HG03045 (cell line): ENCODE measurements around the gene PSMG2.
"Not testable (repeated sequence)": the region's sequence is repeated elsewhere in the genome, so short reads cannot be mapped to it uniquely, and the experiment has no call there.

ENCODE experiments used
- ATAC-seq: cut with Tn5 transposase; IDR thresholded peaks from one replicate; pipeline ENCODE4 v1.9.1; 2021; ENCODE audit warnings: mild to moderate bottlenecking, moderate library complexity; ENCODE audit not compliant: unreplicated experiment

PSMG2 gene

GRCh38 chr18:12721495-12722275 lies 18.8 kb downstream of the PSMG2 start:
- ATAC-seq: no peak

- ATAC-seq: no peak
These were observed 19.9 kb downstream of the PSMG2 start for GRCh38 chr18:12722731-12723130.

GRCh38 chr18:12726331-12726730 lies 23.5 kb downstream of the PSMG2 start:
- ATAC-seq: no peak

- no peak for ATAC-seq
These were observed 24.1 kb downstream of the PSMG2 start for GRCh38 chr18:12726774-12727550.

GRCh38 chr18:12737243-12737902 lies 34.5 kb downstream of the PSMG2 start:
- no peak for ATAC-seq

- no peak for ATAC-seq
These were observed 38.5 kb downstream of the PSMG2 start for GRCh38 chr18:12741351-12741750.

GRCh38 chr18:12742453-12742852 lies 39.6 kb downstream of the PSMG2 start:
- no peak for ATAC-seq

GRCh38 chr18:12744103-12744502 lies 41.3 kb downstream of the PSMG2 start:
- no peak for ATAC-seq

GRCh38 chr18:12745095-12745795 lies 42.4 kb downstream of the PSMG2 start:
- no peak for ATAC-seq

GRCh38 chr18:12747530-12748315 lies 44.9 kb downstream of the PSMG2 start:
- ATAC-seq: no peak

GRCh38 chr18:12748671-12749070 lies 45.8 kb downstream of the PSMG2 start:
- no peak for ATAC-seq

GRCh38 chr18:12749121-12749520 lies 46.3 kb downstream of the PSMG2 start:
- ATAC-seq: no peak

- no peak for ATAC-seq
These were observed 47.4 kb downstream of the PSMG2 start for GRCh38 chr18:12750076-12750714.

GRCh38 chr18:12750715-12751502 lies 48.1 kb downstream of the PSMG2 start:
- ATAC-seq: no peak

GRCh38 chr18:12751503-12751884 lies 48.7 kb downstream of the PSMG2 start:
- no peak for ATAC-seq

- ATAC-seq: no peak
These were observed 49.0 kb downstream of the PSMG2 start for GRCh38 chr18:12751891-12752290.

- no peak for ATAC-seq
These were observed 51.7 kb downstream of the PSMG2 start for GRCh38 chr18:12754511-12754910.

GRCh38 chr18:12755606-12756005 lies 52.8 kb downstream of the PSMG2 start:
- not testable (repeated sequence) for ATAC-seq

- not testable (repeated sequence) for ATAC-seq
These were observed 53.9 kb downstream of the PSMG2 start for GRCh38 chr18:12756619-12757239.
